Transverse colon (tissue), 4 donors: Measurements from ENCODE around the gene NPC1.

Source experiments
- POLR2A ChIP-seq: fragments of 450-650 bp; IDR thresholded peaks from one replicate; pipeline ENCODE4 v1.6.1; 2016; ENCODE audit warnings: antibody characterized with exemption, mild to moderate bottlenecking, moderate library complexity
- POLR2AphosphoS5 ChIP-seq, 3 donors: sonication (generic); formaldehyde crosslinking; IDR thresholded peaks; one replicate each; pipeline ENCODE4 v1.6.1; 2016; ENCODE audit warnings: antibody characterized with exemption in 3 of 3
- TF ChIP-seq, protein P1 (sequence below), 5 experiments: fragments of 200-600 bp in 3 of 5; fragments of 450-650 bp in 2 of 5; sonication (generic) in 3 of 5; IDR thresholded peaks; 1 replicate in 2 of 5; 2 replicates in 3 of 5; pipeline ENCODE4 v1.5.1; 2016 to 2017; ENCODE audit warnings: antibody characterized with exemption in 5 of 5, inconsistent platforms in 3 of 5, mild to moderate bottlenecking in 2 of 5, moderate library complexity in 1 of 5

DNA sequence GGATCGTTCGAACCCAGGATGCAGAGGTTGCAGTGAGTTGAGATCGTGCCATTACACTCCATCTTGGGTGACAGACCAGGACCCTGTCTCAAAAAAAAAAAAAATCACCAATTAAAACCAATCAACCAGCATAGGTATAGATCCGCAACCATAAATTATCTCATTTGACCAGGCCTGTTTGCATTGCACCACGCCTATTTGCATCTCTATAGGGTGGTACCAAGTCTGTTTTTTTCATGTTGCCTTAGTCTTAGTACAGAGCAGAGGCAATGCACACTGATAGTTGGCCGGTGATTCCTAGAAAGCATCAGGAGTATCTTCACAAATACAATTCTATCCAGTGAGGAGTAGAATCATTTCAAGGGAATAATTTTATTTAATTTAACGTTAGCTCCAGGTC is 9.3 kb upstream of the NPC1 start:
- TF ChIP-seq, protein P1, sequence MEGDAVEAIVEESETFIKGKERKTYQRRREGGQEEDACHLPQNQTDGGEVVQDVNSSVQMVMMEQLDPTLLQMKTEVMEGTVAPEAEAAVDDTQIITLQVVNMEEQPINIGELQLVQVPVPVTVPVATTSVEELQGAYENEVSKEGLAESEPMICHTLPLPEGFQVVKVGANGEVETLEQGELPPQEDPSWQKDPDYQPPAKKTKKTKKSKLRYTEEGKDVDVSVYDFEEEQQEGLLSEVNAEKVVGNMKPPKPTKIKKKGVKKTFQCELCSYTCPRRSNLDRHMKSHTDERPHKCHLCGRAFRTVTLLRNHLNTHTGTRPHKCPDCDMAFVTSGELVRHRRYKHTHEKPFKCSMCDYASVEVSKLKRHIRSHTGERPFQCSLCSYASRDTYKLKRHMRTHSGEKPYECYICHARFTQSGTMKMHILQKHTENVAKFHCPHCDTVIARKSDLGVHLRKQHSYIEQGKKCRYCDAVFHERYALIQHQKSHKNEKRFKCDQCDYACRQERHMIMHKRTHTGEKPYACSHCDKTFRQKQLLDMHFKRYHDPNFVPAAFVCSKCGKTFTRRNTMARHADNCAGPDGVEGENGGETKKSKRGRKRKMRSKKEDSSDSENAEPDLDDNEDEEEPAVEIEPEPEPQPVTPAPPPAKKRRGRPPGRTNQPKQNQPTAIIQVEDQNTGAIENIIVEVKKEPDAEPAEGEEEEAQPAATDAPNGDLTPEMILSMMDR (IDR thresholded peaks at IDR 0.05), result no peak
- TF ChIP-seq POLR2A, result no peak
- no peak for TF ChIP-seq POLR2AphosphoS5 (IDR thresholded peaks at IDR 0.05)
